ENCODE data around the gene THRB.

THRB gene

DNA sequence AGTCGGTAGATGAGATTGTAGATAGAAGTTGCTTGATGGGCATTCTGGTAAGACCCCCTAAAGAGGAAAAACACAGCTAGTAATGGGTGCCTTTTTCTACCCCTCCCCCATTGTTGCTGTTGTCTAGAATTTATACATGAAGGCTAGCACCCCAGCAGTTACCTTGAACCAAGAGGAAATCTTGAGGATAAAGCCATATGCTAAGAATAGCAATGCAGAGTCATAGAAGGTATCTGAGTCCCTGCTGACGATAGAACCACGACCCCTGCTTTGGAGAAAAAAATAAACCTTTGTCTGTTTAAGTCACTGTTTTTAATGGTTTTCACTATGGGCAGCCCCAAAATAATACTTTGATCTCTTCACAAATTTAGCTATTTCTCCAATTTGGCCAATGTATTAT is 162.6 kb downstream of the THRB start:
- Histone ChIP-seq H3K4me1 (ENCODE audit: control insufficient read depth in 1 of 2, insufficient read depth in 2 of 2, low read length in 2 of 2) (no peaks in the 10 kb centered on the region), H3K9me3 (ENCODE audit: control insufficient read depth in 1 of 2, low read length in 2 of 2) (no peaks in the 10 kb centered on the region), H3K27ac (ENCODE audit: low read depth, low read length) (no peak overlapping the region), H3K4me3 (ENCODE audit: low read depth in 1 of 2, low read length in 2 of 2) (no peak overlapping the region), H3K36me3 (ENCODE audit: control insufficient read depth in 1 of 2, insufficient read depth in 2 of 2, low read length in 2 of 2) (no peaks in the 10 kb centered on the region), H3K27me3 (ENCODE audit: control insufficient read depth in 1 of 2, insufficient read depth in 2 of 2, low read length in 2 of 2) (no peaks in the 10 kb centered on the region), H3K9ac (ENCODE audit: low read depth in 1 of 2, low read length in 2 of 2) (no peak overlapping the region)

- Histone ChIP-seq H3K9me3 (ENCODE audit: control insufficient read depth in 1 of 2, low read length in 2 of 2) (peaks cover 0 to 7% of the 10 kb centered on the region in 2 donors), H3K9ac (ENCODE audit: low read depth in 1 of 2, low read length in 2 of 2) (no peak overlapping the region), H3K27ac (ENCODE audit: low read depth, low read length) (no peak overlapping the region), H3K36me3 (ENCODE audit: control insufficient read depth in 1 of 2, insufficient read depth in 2 of 2, low read length in 2 of 2) (no peaks in the 10 kb centered on the region), H3K4me3 (ENCODE audit: low read depth in 1 of 2, low read length in 2 of 2) (no peak overlapping the region), H3K27me3 (ENCODE audit: control insufficient read depth in 1 of 2, insufficient read depth in 2 of 2, low read length in 2 of 2) (no peaks in the 10 kb centered on the region), H3K4me1 (ENCODE audit: control insufficient read depth in 1 of 2, insufficient read depth in 2 of 2, low read length in 2 of 2) (no peaks in the 10 kb centered on the region)
Observed at GRCh38 chr3:24323272-24323671, 171.4 kb downstream of the THRB start.

GRCh38 chr3:24320601-24321000 is 174.0 kb downstream of the THRB start:
- no peaks in the 10 kb centered on the region for H3K27me3 ChIP-seq (ENCODE audit: control insufficient read depth in 1 of 2, insufficient read depth in 2 of 2, low read length in 2 of 2)
- no peak overlapping the region for H3K27ac ChIP-seq (ENCODE audit: low read depth, low read length)
- H3K9ac ChIP-seq (ENCODE audit: low read depth in 1 of 2, low read length in 2 of 2): no peak overlapping the region

GRCh38 chr3:24318677-24319287 is 175.9 kb downstream of the THRB start:
- Histone ChIP-seq H3K27ac (ENCODE audit: low read depth, low read length) (no peak overlapping the region), H3K4me3 (ENCODE audit: low read depth in 1 of 2, low read length in 2 of 2) (no peak overlapping the region), H3K9me3 (ENCODE audit: control insufficient read depth in 1 of 2, low read length in 2 of 2) (peaks cover 0 to 7% of the 10 kb centered on the region in 2 donors), H3K4me1 (ENCODE audit: control insufficient read depth in 1 of 2, insufficient read depth in 2 of 2, low read length in 2 of 2) (peaks cover 15 to 22% of the 10 kb centered on the region in 2 donors), H3K36me3 (ENCODE audit: control insufficient read depth in 1 of 2, insufficient read depth in 2 of 2, low read length in 2 of 2) (no peaks in the 10 kb centered on the region), H3K9ac (ENCODE audit: low read depth in 1 of 2, low read length in 2 of 2) (no peak overlapping the region), H3K27me3 (ENCODE audit: control insufficient read depth in 1 of 2, insufficient read depth in 2 of 2, low read length in 2 of 2) (no peaks in the 10 kb centered on the region)

More at GRCh38 chr3:24320601-24321000, 174.0 kb downstream of the THRB start:
- Histone ChIP-seq H3K4me1 (ENCODE audit: control insufficient read depth in 1 of 2, insufficient read depth in 2 of 2, low read length in 2 of 2) (peaks cover 8 to 15% of the 10 kb centered on the region in 2 donors), H3K9me3 (ENCODE audit: control insufficient read depth in 1 of 2, low read length in 2 of 2) (peaks cover 0 to 7% of the 10 kb centered on the region in 2 donors), H3K36me3 (ENCODE audit: control insufficient read depth in 1 of 2, insufficient read depth in 2 of 2, low read length in 2 of 2) (no peaks in the 10 kb centered on the region), H3K4me3 (ENCODE audit: low read depth in 1 of 2, low read length in 2 of 2) (no peak overlapping the region)

DNA sequence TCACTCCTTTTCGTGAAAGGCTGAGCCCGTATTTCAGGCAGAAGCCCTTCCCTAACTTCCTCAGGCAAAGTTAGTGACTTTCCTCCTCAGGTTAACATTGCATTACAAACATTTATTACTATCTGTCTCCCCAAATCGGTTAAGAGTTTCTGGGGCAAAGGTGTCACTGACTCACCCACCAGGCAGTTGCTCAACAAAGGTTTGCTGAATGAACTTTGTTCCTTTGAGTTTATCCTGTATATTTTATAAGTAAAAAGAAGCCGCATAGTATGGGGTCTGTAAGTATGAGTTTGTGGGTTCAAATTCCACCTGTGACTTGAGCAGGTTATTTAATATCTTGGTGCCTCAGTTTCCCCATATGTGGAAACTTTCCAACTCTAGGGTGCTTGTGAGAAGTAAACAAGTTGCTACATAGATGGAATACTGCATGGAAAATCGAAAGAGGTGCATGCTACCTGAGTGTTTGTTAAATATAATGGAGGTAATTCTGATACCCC is 177.7 kb downstream of the THRB start:
- Histone ChIP-seq H3K4me3 (ENCODE audit: low read depth in 1 of 2, low read length in 2 of 2) (no peak overlapping the region), H3K27me3 (ENCODE audit: control insufficient read depth in 1 of 2, insufficient read depth in 2 of 2, low read length in 2 of 2) (no peaks in the 10 kb centered on the region), H3K4me1 (ENCODE audit: control insufficient read depth in 1 of 2, insufficient read depth in 2 of 2, low read length in 2 of 2) (peaks cover 15 to 22% of the 10 kb centered on the region in 2 donors), H3K9ac (ENCODE audit: low read depth in 1 of 2, low read length in 2 of 2) (no peak overlapping the region), H3K27ac (ENCODE audit: low read depth, low read length) (no peak overlapping the region), H3K36me3 (ENCODE audit: control insufficient read depth in 1 of 2, insufficient read depth in 2 of 2, low read length in 2 of 2) (no peaks in the 10 kb centered on the region), H3K9me3 (ENCODE audit: control insufficient read depth in 1 of 2, low read length in 2 of 2) (peaks cover 0 to 7% of the 10 kb centered on the region in 2 donors)

DNA sequence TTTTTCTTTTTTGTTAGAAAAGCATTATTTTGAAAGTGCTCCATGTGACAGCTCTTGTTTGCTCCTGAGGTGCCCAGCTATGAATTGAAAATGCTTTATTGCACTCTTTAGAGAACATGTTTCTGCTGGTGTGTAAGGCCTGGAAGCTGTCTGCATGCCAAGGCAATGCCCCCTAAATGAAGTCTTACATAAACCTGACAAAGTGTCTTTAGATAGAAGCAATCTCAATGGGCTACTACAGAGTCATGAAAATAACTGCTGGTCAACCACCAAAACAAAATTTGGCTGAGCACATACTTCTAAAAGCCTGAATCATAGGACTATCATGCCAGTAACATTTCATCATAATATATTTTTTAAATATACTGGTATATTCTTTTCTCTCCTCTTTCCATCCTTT is 178.7 kb downstream of the THRB start:
- H3K9me3 ChIP-seq (ENCODE audit: control insufficient read depth in 1 of 2, low read length in 2 of 2): peaks cover 0 to 7% of the 10 kb centered on the region in 2 donors
- H3K27ac ChIP-seq (ENCODE audit: low read depth, low read length): no peak overlapping the region
- no peaks in the 10 kb centered on the region for H3K27me3 ChIP-seq (ENCODE audit: control insufficient read depth in 1 of 2, insufficient read depth in 2 of 2, low read length in 2 of 2)
- H3K4me1 ChIP-seq (ENCODE audit: control insufficient read depth in 1 of 2, insufficient read depth in 2 of 2, low read length in 2 of 2): peaks cover 15 to 22% of the 10 kb centered on the region in 2 donors
- no peak overlapping the region for H3K9ac ChIP-seq (ENCODE audit: low read depth in 1 of 2, low read length in 2 of 2)
- H3K4me3 ChIP-seq (ENCODE audit: low read depth in 1 of 2, low read length in 2 of 2): no peak overlapping the region
- H3K36me3 ChIP-seq (ENCODE audit: control insufficient read depth in 1 of 2, insufficient read depth in 2 of 2, low read length in 2 of 2): no peaks in the 10 kb centered on the region

- Histone ChIP-seq H3K9ac (ENCODE audit: low read depth in 1 of 2, low read length in 2 of 2) (no peak overlapping the region), H3K27me3 (ENCODE audit: control insufficient read depth in 1 of 2, insufficient read depth in 2 of 2, low read length in 2 of 2) (no peaks in the 10 kb centered on the region), H3K9me3 (ENCODE audit: control insufficient read depth in 1 of 2, low read length in 2 of 2) (peaks cover 0 to 7% of the 10 kb centered on the region in 2 donors), H3K27ac (ENCODE audit: low read depth, low read length) (no peak overlapping the region), H3K36me3 (ENCODE audit: control insufficient read depth in 1 of 2, insufficient read depth in 2 of 2, low read length in 2 of 2) (no peaks in the 10 kb centered on the region), H3K4me3 (ENCODE audit: low read depth in 1 of 2, low read length in 2 of 2) (no peak overlapping the region), H3K4me1 (ENCODE audit: control insufficient read depth in 1 of 2, insufficient read depth in 2 of 2, low read length in 2 of 2) (peaks cover 15 to 22% of the 10 kb centered on the region in 2 donors)
Observed at GRCh38 chr3:24315356-24315755, 179.3 kb downstream of the THRB start.

DNA sequence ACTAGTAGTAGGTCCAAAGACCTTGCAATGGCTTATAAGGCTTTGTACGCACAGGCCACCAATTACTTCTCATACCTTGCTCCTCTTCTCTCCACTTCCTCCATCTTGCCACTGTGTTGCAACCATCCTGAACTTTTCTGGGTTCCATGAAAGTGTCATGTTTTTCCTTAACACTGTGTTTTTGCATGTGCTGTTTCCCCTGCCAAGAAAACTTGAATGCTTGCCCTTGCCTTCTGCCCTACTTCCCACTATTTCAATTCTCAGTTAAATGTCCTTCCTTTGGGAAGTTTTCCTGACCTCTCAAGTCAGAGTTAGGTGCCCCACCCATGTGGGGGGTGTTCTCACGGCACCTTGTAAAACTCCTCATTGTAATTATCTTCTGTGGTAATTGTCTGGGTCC is 182.8 kb downstream of the THRB start:
- no peaks in the 10 kb centered on the region for H3K27me3 ChIP-seq (ENCODE audit: control insufficient read depth in 1 of 2, insufficient read depth in 2 of 2, low read length in 2 of 2)
- no peaks in the 10 kb centered on the region for H3K9me3 ChIP-seq (ENCODE audit: control insufficient read depth in 1 of 2, low read length in 2 of 2)
- no peak overlapping the region for H3K4me3 ChIP-seq (ENCODE audit: low read depth in 1 of 2, low read length in 2 of 2)
- no peaks in the 10 kb centered on the region for H3K36me3 ChIP-seq (ENCODE audit: control insufficient read depth in 1 of 2, insufficient read depth in 2 of 2, low read length in 2 of 2)
- no peak overlapping the region for H3K27ac ChIP-seq (ENCODE audit: low read depth, low read length)
- H3K9ac ChIP-seq (ENCODE audit: low read depth in 1 of 2, low read length in 2 of 2): no peak overlapping the region
- peaks cover 15 to 18% of the 10 kb centered on the region in 2 donors for H3K4me1 ChIP-seq (ENCODE audit: control insufficient read depth in 1 of 2, insufficient read depth in 2 of 2, low read length in 2 of 2)

DNA sequence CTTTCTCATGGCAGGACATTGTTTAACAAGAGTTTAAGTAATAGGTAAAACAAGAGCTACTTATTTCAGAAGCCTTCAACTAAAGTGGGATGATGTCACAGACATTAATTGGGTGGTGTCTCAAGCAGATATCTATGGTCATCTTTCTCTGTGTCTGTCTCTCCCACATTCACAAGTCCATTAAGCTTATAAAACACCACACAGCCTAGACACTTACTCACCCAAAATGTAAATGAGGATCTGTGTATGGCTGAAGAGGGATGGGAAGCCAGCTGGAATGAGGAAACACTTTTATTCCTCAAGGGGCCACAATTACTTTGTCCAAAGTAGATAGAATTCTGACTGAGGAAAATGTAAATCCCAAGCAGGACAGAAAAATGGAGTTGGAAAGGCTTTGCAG is 183.8 kb downstream of the THRB start:
- no peaks in the 10 kb centered on the region for H3K9me3 ChIP-seq (ENCODE audit: control insufficient read depth in 1 of 2, low read length in 2 of 2)
- H3K4me3 ChIP-seq (ENCODE audit: low read depth in 1 of 2, low read length in 2 of 2): no peak overlapping the region
- H3K9ac ChIP-seq (ENCODE audit: low read depth in 1 of 2, low read length in 2 of 2): no peak overlapping the region
- H3K27me3 ChIP-seq (ENCODE audit: control insufficient read depth in 1 of 2, insufficient read depth in 2 of 2, low read length in 2 of 2): no peaks in the 10 kb centered on the region
- peaks cover 7 to 10% of the 10 kb centered on the region in 2 donors for H3K4me1 ChIP-seq (ENCODE audit: control insufficient read depth in 1 of 2, insufficient read depth in 2 of 2, low read length in 2 of 2)
- H3K36me3 ChIP-seq (ENCODE audit: control insufficient read depth in 1 of 2, insufficient read depth in 2 of 2, low read length in 2 of 2): no peaks in the 10 kb centered on the region
- H3K27ac ChIP-seq (ENCODE audit: low read depth, low read length): no peak overlapping the region

DNA sequence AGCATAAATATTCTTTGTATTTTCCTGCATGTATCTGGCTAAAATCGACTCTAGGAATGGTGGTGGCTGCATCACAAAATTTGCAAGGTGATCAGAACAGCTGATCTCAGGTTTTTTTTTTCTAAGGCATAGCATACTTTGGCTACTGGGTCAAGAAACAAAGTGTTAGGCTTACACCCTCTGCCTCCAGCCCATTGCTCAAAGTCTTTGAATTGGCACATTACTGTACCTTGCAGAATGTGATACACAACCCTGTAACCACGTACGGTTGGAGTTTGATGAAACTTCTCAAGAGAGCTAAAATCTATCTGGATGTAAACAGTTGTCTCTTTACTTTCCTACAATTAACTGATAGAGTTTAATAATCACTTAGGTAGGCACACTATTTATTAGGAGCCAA is 188.1 kb downstream of the THRB start:
- H3K36me3 ChIP-seq (ENCODE audit: control insufficient read depth in 1 of 2, insufficient read depth in 2 of 2, low read length in 2 of 2): no peaks in the 10 kb centered on the region
- H3K9ac ChIP-seq (ENCODE audit: low read depth in 1 of 2, low read length in 2 of 2): no peak overlapping the region
- H3K4me1 ChIP-seq (ENCODE audit: control insufficient read depth in 1 of 2, insufficient read depth in 2 of 2, low read length in 2 of 2): peaks cover 0 to 5% of the 10 kb centered on the region in 2 donors
- H3K4me3 ChIP-seq (ENCODE audit: low read depth in 1 of 2, low read length in 2 of 2): no peak overlapping the region
- no peaks in the 10 kb centered on the region for H3K9me3 ChIP-seq (ENCODE audit: control insufficient read depth in 1 of 2, low read length in 2 of 2)
- H3K27ac ChIP-seq (ENCODE audit: low read depth, low read length): no peak overlapping the region
- H3K27me3 ChIP-seq (ENCODE audit: control insufficient read depth in 1 of 2, insufficient read depth in 2 of 2, low read length in 2 of 2): no peaks in the 10 kb centered on the region
